Renal cortex interstitium (tissue), 11 donors: ENCODE data around the gene PEX14. TPM values are rescaled to one million over a fixed set of nuclear protein-coding genes. Genes with fewer than 3 reads are reported as not detected.

Experiments used
- DNase-seq, 11 donors: peaks; one replicate each; pipeline ENCODE4 v3.0.0-alpha.2; 2013; ENCODE audit warnings: low read depth in 9 of 11, low spot score in 4 of 11; ENCODE audit errors: extremely low read depth in 1 of 11
- polyA plus RNA-seq, 3 donors: library from polyadenylated mRNA; unstranded; fragments of 120-200 nt; gene quantifications; one replicate each; pipeline ENCODE4 v1.2.1, GENCODE V29; 2013; ENCODE audit not compliant: insufficient read length in 3 of 3

PEX14 gene
- polyA plus RNA-seq, 3 donors = 20.5 to 25.2 (median 24.7) TPM

DNA sequence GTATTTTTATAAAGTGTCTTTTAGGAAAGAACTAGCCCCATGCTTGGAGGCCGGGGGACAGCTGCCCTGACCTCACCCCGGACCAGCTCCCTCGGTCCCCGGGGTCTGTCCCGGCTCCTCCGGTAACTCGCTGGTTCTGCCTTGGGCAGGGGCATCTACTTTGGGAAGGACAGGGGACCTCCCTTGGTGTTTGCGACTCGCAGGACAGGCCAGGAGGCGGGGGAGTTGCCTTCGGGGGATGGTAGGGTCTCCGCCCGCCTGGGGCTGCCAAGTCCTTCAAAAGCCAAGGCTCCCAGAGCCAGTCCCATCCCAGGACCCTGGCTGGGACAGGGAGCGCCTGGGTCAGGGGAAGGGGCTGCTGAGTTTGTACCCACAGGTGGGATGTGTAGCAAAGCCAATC lies 157.9 kb downstream of the PEX14 start:
- DNase-seq = no peak

DNA sequence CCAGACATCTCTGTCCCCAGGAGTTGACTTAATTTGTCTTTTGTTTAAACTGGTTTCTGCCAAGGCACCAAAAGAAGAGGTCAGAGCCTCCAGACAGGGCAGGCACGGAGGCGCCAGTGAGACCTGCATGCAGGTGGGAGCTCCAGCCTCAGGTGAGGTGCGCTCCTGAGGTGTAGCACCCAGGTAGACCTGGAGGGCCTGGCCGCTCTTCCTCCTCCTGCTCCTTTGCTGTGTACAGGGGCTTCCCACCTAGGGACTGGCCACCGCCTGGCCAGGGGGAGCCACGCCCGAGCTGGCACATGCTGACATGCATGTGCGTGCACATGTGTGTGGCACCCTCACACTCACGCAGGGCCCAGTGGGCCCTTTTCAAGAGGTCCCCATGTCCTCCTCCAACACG lies 158.7 kb downstream of the PEX14 start:
- DNase-seq = no peak

DNA sequence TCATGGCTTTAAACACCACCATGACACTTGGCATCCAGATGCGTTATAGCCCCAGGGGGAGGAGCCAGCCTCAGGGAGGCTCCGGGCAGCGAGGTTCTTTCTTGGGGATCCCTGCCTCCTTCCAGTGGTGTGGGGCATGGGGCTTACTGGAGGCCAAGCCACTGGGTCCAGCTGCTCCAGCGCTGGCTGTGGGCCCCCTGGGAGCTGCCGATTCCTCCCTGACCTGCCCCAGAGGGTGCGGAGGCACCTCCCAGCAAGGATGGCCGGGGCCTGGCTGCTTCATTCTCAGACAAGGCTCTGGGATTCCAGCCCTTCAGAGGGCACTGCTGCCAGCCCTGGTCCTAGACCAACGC lies 159.3 kb downstream of the PEX14 start:
- DNase-seq = no peak

DNA sequence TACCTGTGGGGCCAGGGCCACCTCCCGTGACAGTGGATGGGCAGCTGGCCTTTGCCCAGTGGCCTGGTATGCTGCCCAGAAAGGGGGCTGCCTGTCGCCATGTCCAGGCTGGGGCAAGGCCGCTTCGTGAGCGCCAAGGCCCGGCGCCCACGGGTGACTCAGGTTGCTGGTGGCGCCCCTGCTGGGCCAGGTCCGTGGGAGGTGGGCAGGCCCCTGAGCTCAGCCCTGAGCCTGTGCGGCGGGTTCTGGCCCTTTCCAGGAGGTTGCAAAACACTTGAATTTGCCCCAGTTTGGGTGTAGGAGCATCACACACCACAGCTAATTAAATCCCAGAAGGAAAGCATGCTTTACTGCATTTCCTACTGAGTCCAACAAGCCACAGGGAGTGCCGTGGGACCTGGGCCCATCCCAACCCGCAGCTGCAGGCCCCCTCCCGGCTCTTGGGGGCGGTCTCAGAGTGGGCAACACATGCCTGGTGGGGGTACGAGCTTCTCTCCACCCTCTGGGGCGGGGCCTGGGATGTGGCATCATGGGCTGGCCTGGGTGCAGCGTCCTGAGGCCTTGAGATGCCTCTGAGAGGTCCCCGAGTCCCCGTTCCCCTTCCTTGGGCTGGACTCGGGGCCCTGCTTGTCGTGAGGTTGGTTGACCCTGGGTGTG lies 159.8 kb downstream of the PEX14 start:
- no peak for DNase-seq

DNA sequence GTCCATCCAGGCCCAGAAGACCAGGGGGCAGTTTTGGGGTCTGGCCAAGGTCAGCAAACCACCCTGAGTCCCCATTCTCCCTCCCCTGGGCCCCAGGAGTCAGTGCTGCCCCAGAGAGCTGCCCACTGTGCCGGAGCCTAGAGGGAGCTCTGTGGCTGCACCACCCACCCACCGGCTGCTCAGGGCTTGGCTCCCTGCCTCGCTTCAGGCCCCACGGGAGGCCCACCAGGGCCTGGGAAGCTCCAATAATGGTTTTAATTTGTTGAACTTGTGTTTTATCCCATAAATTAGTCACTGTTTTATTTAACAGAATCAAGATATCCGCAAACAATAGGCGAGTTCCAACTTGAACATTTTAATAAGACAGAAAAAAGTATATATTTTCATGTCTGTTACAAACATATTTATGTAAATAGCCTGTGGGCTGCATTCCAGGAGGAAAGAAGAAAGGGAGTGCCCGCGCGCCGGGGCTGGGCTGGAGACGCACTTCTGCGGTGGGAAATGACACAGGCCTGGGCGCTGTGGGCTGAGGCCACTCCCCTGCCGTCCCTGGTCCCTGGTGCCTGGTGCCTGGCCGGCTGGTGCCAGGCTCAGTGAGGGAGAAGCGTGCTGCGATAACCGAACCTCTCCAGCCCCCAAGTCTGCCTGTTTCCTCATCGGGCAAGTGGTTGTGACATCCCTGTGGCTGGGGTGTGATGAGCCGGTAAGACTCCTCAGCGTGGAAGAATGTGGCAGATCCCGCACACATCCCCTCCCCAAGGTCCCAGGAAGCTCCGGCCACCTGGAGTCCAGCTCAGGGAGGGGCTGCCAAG lies 160.5 kb downstream of the PEX14 start:
- DNase-seq = no peak

DNA sequence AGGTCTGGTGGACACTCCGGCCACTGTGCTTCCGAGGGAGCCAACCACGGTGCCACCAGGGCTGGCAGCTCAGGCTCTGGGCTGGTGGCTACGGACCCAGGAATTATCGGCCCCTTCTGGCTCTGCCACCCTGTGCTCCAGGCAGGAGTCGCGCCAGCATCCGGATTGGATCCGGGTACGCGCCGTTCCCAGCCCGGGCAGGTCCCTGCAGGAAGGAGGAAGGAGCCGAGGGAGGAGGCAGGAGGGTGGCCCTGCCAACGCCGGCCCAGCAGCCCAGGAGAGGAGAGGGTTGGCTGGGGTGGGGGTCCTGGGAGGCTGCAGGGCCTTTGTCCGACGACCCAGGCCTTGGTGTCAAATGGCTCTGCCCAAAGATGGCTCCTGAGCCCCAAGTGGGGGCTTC lies 161.2 kb downstream of the PEX14 start:
- DNase-seq = no peak

DNA sequence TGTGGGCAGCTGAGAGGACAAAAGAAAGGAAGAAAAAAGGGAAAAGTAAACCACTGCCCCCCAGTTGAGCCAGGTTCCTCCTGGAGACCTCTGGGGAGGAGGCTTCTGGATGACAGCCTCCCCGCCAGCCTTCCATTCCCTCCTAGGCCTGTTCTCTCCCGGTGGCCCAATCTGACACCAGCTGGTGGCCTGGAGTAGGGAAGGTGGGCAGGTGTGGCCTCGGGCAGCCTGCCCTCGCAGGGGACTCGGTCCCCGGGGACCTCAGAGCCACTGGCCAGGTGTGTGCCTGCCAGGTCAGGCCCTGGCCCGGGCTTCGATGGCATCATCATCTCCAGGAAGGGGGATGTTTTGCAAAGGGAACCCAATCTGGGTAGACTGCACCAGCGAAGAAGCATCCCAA lies 162.7 kb downstream of the PEX14 start:
- no peak for DNase-seq

DNA sequence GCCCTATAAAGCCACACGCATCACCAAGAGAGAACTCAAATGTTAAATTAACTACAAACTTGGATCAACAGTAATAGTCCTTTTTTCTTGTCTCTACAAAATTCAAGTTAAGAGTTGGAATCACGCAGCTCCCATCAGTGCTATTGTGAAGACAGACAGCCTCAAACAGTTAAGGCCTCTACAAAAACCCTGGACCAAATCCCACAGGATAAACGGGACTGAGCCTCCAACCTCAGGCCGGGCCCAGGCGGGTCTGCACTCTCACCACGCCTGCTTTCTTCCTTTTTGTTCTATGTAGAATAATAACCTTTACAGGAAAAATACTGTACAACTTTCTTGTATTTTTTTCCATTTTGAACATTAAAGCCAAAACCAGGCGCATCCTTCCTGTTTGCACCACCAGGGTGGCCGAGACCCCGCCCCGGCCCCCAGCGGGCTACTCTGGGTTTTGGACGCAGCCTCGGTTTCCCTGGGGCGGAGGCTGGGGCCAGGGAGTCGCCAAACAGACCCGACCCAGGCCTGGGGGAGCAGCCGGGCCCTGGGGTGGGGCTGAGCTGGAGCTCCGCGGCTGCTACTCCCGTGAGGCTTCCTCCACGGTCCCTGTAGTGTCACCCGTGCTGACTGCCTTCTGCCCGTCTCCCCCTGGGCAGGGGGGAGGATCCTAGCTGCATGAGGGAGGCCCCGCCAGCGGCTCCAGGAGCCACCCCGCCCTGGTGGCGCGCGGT lies 163.2 kb downstream of the PEX14 start:
- DNase-seq = no peak

DNA sequence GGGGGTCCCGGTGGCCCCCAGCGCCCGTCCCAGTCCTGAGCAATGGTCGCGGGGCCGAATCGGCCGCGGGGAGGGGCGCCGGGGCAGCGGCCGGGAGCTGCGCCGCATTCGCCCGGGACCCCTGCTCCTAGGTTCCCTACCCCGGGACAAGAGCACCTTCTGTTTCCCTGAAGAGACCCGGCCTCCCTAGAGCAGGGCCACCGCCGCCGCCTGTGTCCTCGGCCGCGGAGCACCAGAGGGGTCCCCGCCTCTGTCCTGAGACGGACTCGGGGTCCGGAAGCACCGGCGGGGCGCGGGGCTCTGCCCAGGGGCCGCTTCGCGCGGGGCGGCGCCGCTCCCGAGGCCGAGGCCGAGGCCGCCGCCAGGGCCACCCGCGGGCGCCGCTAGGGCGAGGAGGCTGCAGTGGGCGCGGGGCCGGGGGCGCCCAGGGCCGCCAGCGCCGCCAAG lies 163.8 kb downstream of the PEX14 start:
- DNase-seq = no peak

GRCh38 chr1:10639011-10639774 lies 164.4 kb downstream of the PEX14 start:
- no peak for DNase-seq

- DNase-seq = no peak
These were observed 165.2 kb downstream of the PEX14 start for GRCh38 chr1:10639775-10640578.

GRCh38 chr1:10640843-10641553 lies 166.2 kb downstream of the PEX14 start:
- DNase-seq = no peak

- DNase-seq = no peak
These were observed 167.2 kb downstream of the PEX14 start for GRCh38 chr1:10641976-10642375.

- no peak for DNase-seq
These were observed 167.8 kb downstream of the PEX14 start for GRCh38 chr1:10642403-10643080.

- no peak for DNase-seq
These were observed 169.0 kb downstream of the PEX14 start for GRCh38 chr1:10643607-10644306.

- DNase-seq = no peak
These were observed 169.8 kb downstream of the PEX14 start for GRCh38 chr1:10644307-10645128.
